Measurements from ENCODE around the gene STIM2.

- TF ChIP-seq CTCF (IDR thresholded peaks at IDR 0.05; ENCODE audit: extremely low read depth in 1 of 2, insufficient read depth in 1 of 2, low read depth in 1 of 2, low read length in 2 of 2): no peak
- no peak for TF ChIP-seq POLR2A (IDR thresholded peaks at IDR 0.05; ENCODE audit: low read depth, low read length)
Observed at GRCh38 chr4:26878794-26879391, 18.3 kb downstream of the STIM2 start.

All from endothelial cell of umbilical vein (primary cell).